Testis (tissue), 3 donors: ENCODE results near the gene ZNF714. TPM values are rescaled to one million over a fixed set of nuclear protein-coding genes. Genes with fewer than 3 reads are reported as not detected.

Source experiments
- DNase-seq: peaks from one replicate; pipeline ENCODE4 v3.0.0-alpha.2; 2019
- H3K27ac ChIP-seq, 2 donors: fragments of 200-600 bp; sonication (generic); one replicate each; pipeline ENCODE4 v1.5.1; 2019
- H3K27me3 ChIP-seq: fragments of 200-600 bp; sonication (generic); one replicate; pipeline ENCODE4 v1.5.1; 2019
- H3K36me3 ChIP-seq: fragments of 200-600 bp; sonication (generic); one replicate; pipeline ENCODE4 v1.5.1; 2017; ENCODE audit warnings: low read depth; ENCODE audit errors: missing control alignments
- H3K4me1 ChIP-seq: fragments of 200-600 bp; sonication (generic); one replicate; pipeline ENCODE4 v1.5.1; 2019
- H3K4me3 ChIP-seq, 2 donors: fragments of 200-600 bp; sonication (generic); one replicate each; pipeline ENCODE4 v1.5.1; 2017 to 2019
- H3K9me3 ChIP-seq: fragments of 200-600 bp; sonication (generic); one replicate; pipeline ENCODE4 v1.5.1; 2017
- POLR2A ChIP-seq: fragments of 450-650 bp; IDR thresholded peaks from one replicate; pipeline ENCODE4 v1.6.1; 2017; ENCODE audit warnings: antibody characterized with exemption, mild to moderate bottlenecking, moderate library complexity
- WGBS, 2 donors: methylation state at CpG; one replicate each; pipeline ENCODE4 v1.1.5; 2018; 5-methylcytosine and 5-hydroxymethylcytosine counted together
- intact Hi-C: fragments of 100-400 bp; cut with DNase I; formaldehyde crosslinking; loops from one replicate; pipeline ENCODE4 v1.15.1; 2023; ENCODE audit warnings: low total_unique reads
- polyA plus RNA-seq: library from polyadenylated mRNA; stranded (reverse); fragments of 350-450 nt; fragmentation: Illumina TruSeq; extraction: RNeasy Lipid Tissue Mini Kit (QIAGEN cat#74804); gene quantifications from one replicate; pipeline ENCODE4 v1.2.3, GENCODE V29; 2014; ENCODE audit warnings: low read depth, low replicate concordance; ENCODE audit not compliant: insufficient read depth
- total RNA-seq, 2 donors: library from RNA; depleted of rRNA; stranded (reverse); fragments of >200 nt; gene quantifications; one replicate each; pipeline ENCODE4 v1.2.3, GENCODE V29; 2016
- TF ChIP-seq, protein P1 (sequence below), 3 experiments: fragments of 450-650 bp in 2 of 3; fragments of 200-600 bp in 1 of 3; sonication (generic) in 1 of 3; IDR thresholded peaks; one replicate each; pipeline ENCODE4 v1.5.1; 2016 to 2019; ENCODE audit warnings: antibody characterized with exemption in 3 of 3, mild to moderate bottlenecking in 2 of 3, moderate library complexity in 1 of 3

ZNF714 gene
- total and polyA plus RNA-seq, 3 donors from 2014 or later = 4.2 to 36.4 (median 25.3) TPM

DNA sequence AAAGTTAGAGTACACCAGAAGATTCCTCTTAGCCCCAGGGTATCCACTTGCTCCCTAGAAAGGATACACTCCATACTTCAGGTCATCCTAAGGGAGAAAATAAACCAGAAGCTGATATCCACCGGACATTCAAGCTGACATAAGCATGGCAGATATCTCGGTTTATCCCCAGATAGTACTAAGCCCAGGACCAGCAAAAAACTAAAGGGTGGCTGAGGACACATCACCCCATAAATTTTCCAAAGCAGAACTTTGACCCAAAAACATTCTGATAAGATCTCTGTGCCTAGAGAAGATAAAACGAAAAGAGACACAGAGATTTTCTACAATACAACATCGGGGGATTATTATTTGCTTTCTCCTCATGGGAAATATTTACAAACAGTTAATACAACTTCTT, 45.9 kb downstream of the ZNF714 start:
- no peak for TF ChIP-seq POLR2A
- TF ChIP-seq, protein P1, sequence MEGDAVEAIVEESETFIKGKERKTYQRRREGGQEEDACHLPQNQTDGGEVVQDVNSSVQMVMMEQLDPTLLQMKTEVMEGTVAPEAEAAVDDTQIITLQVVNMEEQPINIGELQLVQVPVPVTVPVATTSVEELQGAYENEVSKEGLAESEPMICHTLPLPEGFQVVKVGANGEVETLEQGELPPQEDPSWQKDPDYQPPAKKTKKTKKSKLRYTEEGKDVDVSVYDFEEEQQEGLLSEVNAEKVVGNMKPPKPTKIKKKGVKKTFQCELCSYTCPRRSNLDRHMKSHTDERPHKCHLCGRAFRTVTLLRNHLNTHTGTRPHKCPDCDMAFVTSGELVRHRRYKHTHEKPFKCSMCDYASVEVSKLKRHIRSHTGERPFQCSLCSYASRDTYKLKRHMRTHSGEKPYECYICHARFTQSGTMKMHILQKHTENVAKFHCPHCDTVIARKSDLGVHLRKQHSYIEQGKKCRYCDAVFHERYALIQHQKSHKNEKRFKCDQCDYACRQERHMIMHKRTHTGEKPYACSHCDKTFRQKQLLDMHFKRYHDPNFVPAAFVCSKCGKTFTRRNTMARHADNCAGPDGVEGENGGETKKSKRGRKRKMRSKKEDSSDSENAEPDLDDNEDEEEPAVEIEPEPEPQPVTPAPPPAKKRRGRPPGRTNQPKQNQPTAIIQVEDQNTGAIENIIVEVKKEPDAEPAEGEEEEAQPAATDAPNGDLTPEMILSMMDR (IDR thresholded peaks at IDR 0.05) = no peak
- 27 to 34% methylated on average over 4 of the region's 4 CpGs for WGBS, 2 donors

DNA sequence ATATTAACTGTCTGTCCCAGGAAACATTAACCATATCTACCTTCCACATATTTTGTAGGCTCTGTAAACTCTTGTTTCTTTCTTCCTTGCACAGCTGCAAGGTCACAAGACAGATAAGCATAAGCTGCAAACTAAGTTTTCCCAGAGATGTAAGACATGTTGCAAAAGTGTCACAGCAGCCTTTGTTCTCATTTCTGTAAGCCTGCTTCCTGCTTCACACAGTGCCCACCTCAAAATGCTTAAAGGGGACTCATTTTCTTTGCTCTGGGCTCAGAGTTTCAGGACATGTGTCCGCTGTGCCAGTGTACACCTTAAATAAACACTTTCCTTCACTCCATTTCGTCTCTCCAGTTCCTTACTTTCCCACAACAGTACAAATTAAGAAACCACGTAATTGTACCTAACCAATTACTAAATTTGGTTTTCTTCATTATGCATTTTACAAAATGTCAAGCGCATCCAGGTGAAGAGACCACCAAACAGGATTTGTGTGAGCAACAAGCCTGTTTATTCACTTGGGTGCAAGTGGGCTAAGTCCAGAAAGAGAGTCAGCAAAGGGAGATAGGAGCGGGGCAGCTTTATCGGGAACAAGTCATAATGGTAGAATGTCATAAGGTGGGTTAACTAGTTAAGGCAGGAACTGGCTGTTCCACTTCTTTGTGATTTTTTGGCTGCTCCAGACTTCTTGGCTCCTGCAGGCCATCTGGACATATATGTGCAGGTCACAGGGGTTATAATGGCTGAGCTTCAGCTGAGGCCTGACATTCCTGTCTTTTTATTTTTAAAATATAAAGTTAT, 47.1 kb downstream of the ZNF714 start:
- H3K27ac ChIP-seq = peak overlapping the region; percentile 3 to 14
- no peak overlapping the region for H3K4me3 ChIP-seq
- H3K27me3 ChIP-seq = no peaks in the 10 kb centered on the region
- DNase-seq = peak; percentile 34
- TF ChIP-seq POLR2A = no peak
- TF ChIP-seq, protein P1 (IDR thresholded peaks at IDR 0.05) = no peak
- H3K36me3 ChIP-seq = no peaks in the 10 kb centered on the region
- H3K4me1 ChIP-seq = peaks cover 22% of the 10 kb centered on the region
- WGBS, 2 donors = 43 to 52% methylated on average over 6 of the region's 6 CpGs
- no peaks in the 10 kb centered on the region for H3K9me3 ChIP-seq
- intact Hi-C loops = no loop called here

More for the DNA sequence above, 45.9 kb downstream of the ZNF714 start:
- Histone ChIP-seq H3K4me3 (no peak overlapping the region), H3K4me1 (peaks cover 25% of the 10 kb centered on the region), H3K27ac (peak overlapping the region; percentile 23 to 50), H3K9me3 (no peaks in the 10 kb centered on the region), H3K27me3 (no peaks in the 10 kb centered on the region), H3K36me3 (no peaks in the 10 kb centered on the region)
- no peak for DNase-seq
- intact Hi-C loops = no loop called here

DNA sequence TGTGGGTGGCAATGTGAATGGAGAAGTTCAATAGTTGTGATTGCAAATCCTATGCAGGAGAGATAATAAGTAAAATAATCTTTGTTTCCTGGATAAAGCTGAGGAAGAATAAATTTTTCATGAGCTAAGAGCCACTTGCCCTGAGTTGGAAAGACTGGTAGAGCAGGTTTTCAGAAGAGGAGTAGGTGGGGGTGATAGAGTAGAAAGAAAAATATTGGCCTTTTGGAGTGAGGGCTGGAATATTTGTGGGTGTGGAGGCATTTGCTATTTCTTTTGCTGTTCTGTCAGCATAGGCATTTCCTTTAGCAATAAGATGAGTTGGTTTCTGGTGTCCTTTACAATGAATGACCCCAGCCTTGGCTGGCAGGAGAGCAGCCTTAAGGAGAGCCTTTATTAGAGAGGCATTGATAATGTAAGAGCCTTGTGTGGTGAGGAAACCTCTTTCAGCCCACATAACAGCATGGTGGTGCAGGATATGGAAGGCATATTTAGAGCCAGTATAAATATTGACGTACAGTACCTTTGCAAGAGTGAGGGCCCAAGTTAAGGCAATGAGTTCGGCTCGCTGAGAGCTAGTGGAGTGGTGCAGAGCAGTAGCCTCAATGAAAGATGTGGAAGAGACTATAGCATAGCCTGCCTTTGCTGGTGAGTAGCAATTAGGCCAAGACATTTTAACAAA, 48.2 kb downstream of the ZNF714 start:
- 65 to 79% methylated on average over 3 of the region's 3 CpGs for WGBS, 2 donors
- Histone ChIP-seq H3K4me1 (peaks cover 22% of the 10 kb centered on the region), H3K4me3 (no peak overlapping the region), H3K9me3 (no peaks in the 10 kb centered on the region), H3K27ac (no peak overlapping the region), H3K36me3 (no peaks in the 10 kb centered on the region), H3K27me3 (no peaks in the 10 kb centered on the region)
- no peak for DNase-seq
- intact Hi-C loops = no loop called here
- TF ChIP-seq POLR2A = no peak
- TF ChIP-seq, protein P1 (IDR thresholded peaks at IDR 0.05) = no peak

DNA sequence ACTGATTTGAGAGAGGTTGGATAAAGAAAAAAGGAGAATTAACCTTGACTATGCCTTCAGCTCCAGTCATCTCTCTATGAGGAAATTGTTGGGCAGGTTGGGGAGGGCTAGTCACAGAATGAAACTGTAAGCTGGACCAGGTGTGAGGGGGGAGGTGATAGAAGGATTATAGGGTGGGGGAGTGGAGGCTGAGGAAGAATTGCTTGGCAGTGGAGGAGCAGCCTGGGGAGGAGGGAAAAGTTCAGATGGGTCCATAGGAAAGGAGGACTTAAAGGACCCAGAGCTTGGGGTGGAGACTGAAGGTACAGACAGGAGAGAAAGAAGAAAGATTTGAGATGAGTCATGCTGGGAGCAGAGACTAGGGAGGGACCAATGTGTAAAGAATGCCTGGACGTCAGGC, 51.6 kb downstream of the ZNF714 start:
- intact Hi-C loops = no loop called here

More for the DNA sequence above, 51.6 kb downstream of the ZNF714 start:
- no peak for DNase-seq
- Histone ChIP-seq H3K36me3 (no peaks in the 10 kb centered on the region), H3K9me3 (no peaks in the 10 kb centered on the region), H3K4me1 (peaks cover 8% of the 10 kb centered on the region), H3K27ac (no peak overlapping the region), H3K27me3 (no peaks in the 10 kb centered on the region), H3K4me3 (no peak overlapping the region)
- TF ChIP-seq POLR2A = no peak
- TF ChIP-seq, protein P1 (IDR thresholded peaks at IDR 0.05) = no peak
- 38 to 48% methylated on average over 1 of the region's 1 CpG for WGBS, 2 donors
